ENCODE measurements around the gene NKX3-2.

- TF ChIP-seq NFYB (IDR thresholded peaks at IDR 0.05; ENCODE audit: extremely low read depth, insufficient read length) (no peak), SNAPC5 (CRISPR knock-in tag; IDR thresholded peaks at IDR 0.05) (no peak), TAL1 (IDR thresholded peaks at IDR 0.05) (no peak), NR2C2 (CRISPR knock-in tag; IDR thresholded peaks at IDR 0.05) (no peak), NR2C2 (tag; IDR thresholded peaks at IDR 0.05) (no peak), TEAD4 (IDR thresholded peaks at IDR 0.05; ENCODE audit: low read length) (no peak), TEAD4 (CRISPR knock-in tag; IDR thresholded peaks at IDR 0.05; ENCODE audit: borderline replicate concordance) (no peak), REST (IDR thresholded peaks at IDR 0.05; ENCODE audit: borderline replicate concordance) (no peak), REST (CRISPR knock-in tag; IDR thresholded peaks at IDR 0.05; ENCODE audit: low read depth) (no peak), BRF2 (IDR thresholded peaks at IDR 0.05; ENCODE audit: borderline replicate concordance, insufficient read depth, insufficient read length) (no peak), CTCF (IDR thresholded peaks at IDR 0.05 in 2 of 3, conservative IDR thresholded peaks at IDR 0.05 in 1 of 3; ENCODE audit: insufficient read depth in 2 of 3, low read depth in 1 of 3, low read length in 3 of 3) (no peak), ZKSCAN3 (CRISPR knock-in tag; IDR thresholded peaks at IDR 0.05) (no peak), USF2 (CRISPR knock-in tag; IDR thresholded peaks at IDR 0.05) (no peak)
These were observed 26.6 kb upstream of the NKX3-2 start for GRCh38 chr4:13570916-13571315.
